HG03108 (cell line): ENCODE measurements around the gene TMEM244.
"Not testable (repeated sequence)": the region's sequence is repeated elsewhere in the genome, so short reads cannot be mapped to it uniquely, and the experiment has no call there.

Source experiments
- ATAC-seq: cut with Tn5 transposase; IDR thresholded peaks from one replicate; pipeline ENCODE4 v1.9.1; 2021; ENCODE audit warnings: moderate library complexity; ENCODE audit not compliant: unreplicated experiment

Gene TMEM244

GRCh38 chr6:129867403-129867802, 6.3 kb upstream of the TMEM244 start:
- ATAC-seq: no peak

- ATAC-seq: no peak
Measured at GRCh38 chr6:129866688-129867087, 5.6 kb upstream of the TMEM244 start.

- no peak for ATAC-seq
Measured at GRCh38 chr6:129866256-129866655, 5.1 kb upstream of the TMEM244 start.

- ATAC-seq: no peak
Measured at GRCh38 chr6:129865013-129865412, 3.9 kb upstream of the TMEM244 start.

- ATAC-seq: no peak
Measured at GRCh38 chr6:129863664-129864063, 2.5 kb upstream of the TMEM244 start.

- no peak for ATAC-seq
Measured at GRCh38 chr6:129859524-129859923, 1.6 kb downstream of the TMEM244 start.

GRCh38 chr6:129857838-129858237, 3.3 kb downstream of the TMEM244 start:
- ATAC-seq: no peak

- no peak for ATAC-seq
Measured at GRCh38 chr6:129853996-129854711, 7.0 kb downstream of the TMEM244 start.

- no peak for ATAC-seq
Measured at GRCh38 chr6:129852257-129852858, 8.8 kb downstream of the TMEM244 start.

- ATAC-seq: no peak
Measured at GRCh38 chr6:129849456-129849855, 11.7 kb downstream of the TMEM244 start.

- ATAC-seq: no peak
Measured at GRCh38 chr6:129846761-129847160, 14.4 kb downstream of the TMEM244 start.

- ATAC-seq: no peak
Measured at GRCh38 chr6:129845696-129846095, 15.4 kb downstream of the TMEM244 start.

- no peak for ATAC-seq
Measured at GRCh38 chr6:129844118-129844891, 16.8 kb downstream of the TMEM244 start.

GRCh38 chr6:129843573-129843972, 17.5 kb downstream of the TMEM244 start:
- no peak for ATAC-seq

GRCh38 chr6:129842881-129843409, 18.2 kb downstream of the TMEM244 start:
- ATAC-seq: no peak

- no peak for ATAC-seq
Measured at GRCh38 chr6:129842137-129842536, 19.0 kb downstream of the TMEM244 start.

- not testable (repeated sequence) for ATAC-seq
Measured at GRCh38 chr6:129839562-129839961, 21.6 kb downstream of the TMEM244 start.

- no peak for ATAC-seq
Measured at GRCh38 chr6:129835691-129836090, 25.4 kb downstream of the TMEM244 start.

- no peak for ATAC-seq
Measured at GRCh38 chr6:129832299-129832698, 28.8 kb downstream of the TMEM244 start.

GRCh38 chr6:129828229-129828628, 32.9 kb downstream of the TMEM244 start:
- no peak for ATAC-seq

- no peak for ATAC-seq
Measured at GRCh38 chr6:129818251-129818650, 42.9 kb downstream of the TMEM244 start.

GRCh38 chr6:129817821-129818220, 43.3 kb downstream of the TMEM244 start:
- ATAC-seq: no peak
